VCaP (cell line): ENCODE data around the gene LRRFIP1.

ENCODE experiments used
- H3K27ac ChIP-seq: fragments of 450-650 bp; 2 replicates; pipeline ENCODE4 v1.5.1; 2017
- TF ChIP-seq, protein P1 (sequence below): fragments of 450-650 bp; conservative IDR thresholded peaks from 2 replicates; pipeline ENCODE4 v1.5.1; 2017; ENCODE audit warnings: mild to moderate bottlenecking, moderate library complexity

LRRFIP1 gene

DNA sequence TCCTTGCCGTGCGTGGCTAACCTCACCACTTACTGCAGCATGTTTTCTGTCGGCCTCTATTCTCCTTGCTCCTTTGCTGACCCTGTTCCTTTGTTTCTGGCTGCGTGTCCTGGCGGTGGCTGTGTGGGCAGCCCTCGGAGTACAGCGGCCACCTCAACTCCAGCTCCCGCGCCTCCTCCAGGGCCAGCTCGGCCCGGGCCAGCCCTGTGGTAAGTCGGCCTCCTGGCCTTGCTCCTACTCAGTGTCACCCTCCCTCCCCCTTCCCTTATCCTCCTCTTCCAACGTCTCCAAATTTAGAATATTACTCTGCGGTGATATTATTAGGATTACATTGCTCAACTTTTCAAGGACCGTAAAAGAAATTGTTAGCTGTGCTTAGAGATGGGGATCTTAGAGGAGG lies 111.7 kb downstream of the LRRFIP1 start:
- TF ChIP-seq, protein P1, sequence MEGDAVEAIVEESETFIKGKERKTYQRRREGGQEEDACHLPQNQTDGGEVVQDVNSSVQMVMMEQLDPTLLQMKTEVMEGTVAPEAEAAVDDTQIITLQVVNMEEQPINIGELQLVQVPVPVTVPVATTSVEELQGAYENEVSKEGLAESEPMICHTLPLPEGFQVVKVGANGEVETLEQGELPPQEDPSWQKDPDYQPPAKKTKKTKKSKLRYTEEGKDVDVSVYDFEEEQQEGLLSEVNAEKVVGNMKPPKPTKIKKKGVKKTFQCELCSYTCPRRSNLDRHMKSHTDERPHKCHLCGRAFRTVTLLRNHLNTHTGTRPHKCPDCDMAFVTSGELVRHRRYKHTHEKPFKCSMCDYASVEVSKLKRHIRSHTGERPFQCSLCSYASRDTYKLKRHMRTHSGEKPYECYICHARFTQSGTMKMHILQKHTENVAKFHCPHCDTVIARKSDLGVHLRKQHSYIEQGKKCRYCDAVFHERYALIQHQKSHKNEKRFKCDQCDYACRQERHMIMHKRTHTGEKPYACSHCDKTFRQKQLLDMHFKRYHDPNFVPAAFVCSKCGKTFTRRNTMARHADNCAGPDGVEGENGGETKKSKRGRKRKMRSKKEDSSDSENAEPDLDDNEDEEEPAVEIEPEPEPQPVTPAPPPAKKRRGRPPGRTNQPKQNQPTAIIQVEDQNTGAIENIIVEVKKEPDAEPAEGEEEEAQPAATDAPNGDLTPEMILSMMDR: no peak
- H3K27ac ChIP-seq: peak overlapping the region; percentile 100; the same call in 1 of the 2 replicates

DNA sequence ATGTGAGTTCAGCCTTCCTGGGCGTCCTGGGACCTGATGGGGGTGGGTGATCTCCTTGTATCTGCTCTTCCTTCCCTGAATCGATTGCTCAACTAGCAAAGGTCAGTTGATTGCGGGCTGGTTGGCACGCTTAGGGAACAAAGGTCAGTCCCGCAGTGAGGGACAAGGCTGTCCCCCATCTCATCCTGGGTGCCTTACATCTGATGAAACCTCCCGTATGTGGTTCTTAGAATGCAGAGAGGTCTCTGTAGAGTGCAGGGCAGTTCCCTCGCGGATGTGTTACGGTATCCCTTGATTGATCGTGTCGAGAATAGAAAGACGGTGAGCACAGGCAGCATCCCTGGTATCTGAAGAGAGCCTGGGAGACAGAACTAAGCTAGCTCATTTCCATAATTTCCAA lies 114.8 kb downstream of the LRRFIP1 start:
- TF ChIP-seq, protein P1: no peak

DNA sequence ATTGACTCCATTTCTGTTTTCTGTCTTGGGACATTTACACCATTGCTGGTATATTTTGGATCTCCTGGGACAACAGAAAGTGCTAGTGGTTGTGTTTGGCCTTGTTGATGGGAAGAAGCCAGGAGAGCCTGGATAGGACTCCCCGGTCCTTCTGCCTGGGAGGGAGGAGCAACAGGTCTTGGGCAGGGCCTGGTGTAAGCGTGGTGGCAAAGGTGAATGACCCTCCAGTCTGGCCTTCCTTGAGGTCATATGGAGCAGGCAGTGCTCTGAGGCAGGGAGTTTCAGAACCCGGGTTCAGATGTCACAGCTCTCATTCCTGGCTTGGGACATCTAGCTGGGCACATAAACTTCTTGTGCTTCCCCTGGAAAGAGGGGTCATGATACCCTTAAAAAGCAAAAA lies 115.2 kb downstream of the LRRFIP1 start:
- TF ChIP-seq, protein P1: no peak
- peak overlapping the region; percentile 78 for H3K27ac ChIP-seq

More for the DNA sequence above, 114.8 kb downstream of the LRRFIP1 start:
- H3K27ac ChIP-seq: peak overlapping the region; percentile 78

DNA sequence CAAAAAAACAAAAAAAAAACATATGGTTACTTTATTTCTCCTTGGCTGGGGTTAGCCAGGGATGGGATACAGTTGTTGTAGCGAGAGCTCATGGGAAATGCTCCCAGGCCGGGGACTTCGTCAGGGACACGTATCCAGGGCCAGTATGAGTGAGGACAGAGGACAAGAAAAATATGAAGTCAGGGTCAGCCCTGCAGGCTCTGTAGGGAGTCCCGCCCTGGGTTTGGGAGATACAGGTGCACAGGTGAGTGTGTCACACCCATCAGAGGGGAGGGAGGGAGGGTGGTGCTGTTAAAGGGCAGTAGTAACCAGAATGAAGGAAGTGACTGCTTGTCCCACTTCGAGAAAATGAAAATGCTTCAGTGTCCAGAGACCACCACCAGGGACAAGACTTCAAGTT lies 115.6 kb downstream of the LRRFIP1 start:
- H3K27ac ChIP-seq: peak overlapping the region; percentile 78
- TF ChIP-seq, protein P1: no peak

DNA sequence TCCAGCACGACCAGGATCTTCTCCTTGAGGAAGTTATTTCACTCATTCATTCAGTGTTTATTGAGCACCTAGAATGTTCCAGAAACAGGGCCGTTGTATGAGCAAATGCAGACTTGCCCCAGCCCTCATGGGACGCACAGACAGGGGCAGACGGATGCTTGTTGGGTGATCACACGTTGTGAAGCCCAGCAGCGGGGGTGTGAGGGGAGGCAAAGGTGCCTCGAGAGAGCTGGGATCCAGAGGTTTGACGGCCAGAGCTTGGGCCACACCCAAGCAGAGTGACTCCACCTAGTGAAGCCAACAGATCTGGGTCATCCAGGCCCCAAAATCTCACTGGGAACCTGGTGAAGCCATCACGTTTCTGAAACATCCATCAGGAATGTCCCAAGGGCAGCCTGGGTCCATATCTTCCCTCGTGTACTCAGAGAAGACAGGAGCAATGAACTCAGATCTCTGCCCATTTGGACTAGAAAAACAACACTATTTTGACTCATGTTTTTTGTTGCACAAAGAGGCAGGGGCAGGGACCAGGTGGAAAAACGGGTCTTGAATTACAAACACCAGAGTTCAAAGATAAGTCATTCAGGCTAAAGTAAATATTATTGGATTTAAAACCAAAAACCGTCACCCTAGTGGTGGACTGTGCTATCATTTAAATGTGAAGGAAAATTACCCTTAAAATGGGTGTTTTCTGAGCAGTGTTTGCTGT lies 116.3 kb downstream of the LRRFIP1 start:
- TF ChIP-seq, protein P1: no peak
- peak overlapping the region; percentile 78 for H3K27ac ChIP-seq

DNA sequence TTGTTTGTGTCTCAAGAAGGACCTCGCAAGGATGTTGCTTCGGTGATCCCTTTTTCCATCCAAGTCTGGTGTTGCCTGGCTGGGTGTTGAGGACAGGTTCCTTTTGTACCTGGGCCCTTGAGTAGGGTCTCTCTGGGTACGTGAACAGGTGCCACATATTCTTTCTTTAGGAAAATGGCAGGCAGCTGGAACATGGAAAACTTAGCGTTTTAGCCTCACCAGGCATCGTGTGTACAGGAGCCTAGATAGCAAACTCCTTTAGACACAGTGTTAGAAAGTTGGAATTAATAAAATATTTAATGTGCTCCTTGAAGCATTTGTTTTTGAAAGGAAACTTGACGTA lies 116.9 kb downstream of the LRRFIP1 start:
- peak overlapping the region; percentile 78 for H3K27ac ChIP-seq
- TF ChIP-seq, protein P1: no peak

DNA sequence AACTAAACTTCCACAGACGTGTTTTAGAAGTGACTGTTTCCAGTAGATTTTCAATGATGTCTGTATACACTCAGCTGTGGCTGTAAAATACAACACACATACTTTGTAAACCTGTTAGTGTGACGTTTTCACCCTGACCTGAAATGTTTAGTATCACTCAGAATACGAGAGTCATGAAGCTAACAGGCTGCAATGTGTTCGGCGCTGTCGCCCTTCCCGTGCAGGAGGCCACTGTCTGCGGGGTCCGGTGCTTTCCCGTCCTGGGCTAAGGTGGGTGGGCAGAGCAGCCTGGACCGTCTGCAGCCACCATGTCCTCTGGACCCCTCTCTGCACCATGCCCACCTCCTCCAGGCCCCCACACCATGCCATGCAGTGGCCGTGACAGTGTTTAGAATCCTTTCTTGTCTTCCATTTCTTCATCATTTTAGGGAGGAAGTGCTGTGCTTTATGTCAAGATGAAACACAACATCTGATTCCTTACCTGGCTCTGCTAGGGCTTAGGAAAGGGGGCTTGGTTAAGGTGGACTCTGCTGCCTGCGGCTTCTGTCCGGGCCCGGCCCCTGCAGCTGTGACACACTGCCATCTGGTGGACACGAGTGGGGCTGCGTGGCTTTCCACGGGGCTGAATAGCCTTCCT lies 117.3 kb downstream of the LRRFIP1 start:
- TF ChIP-seq, protein P1: peak; percentile 97
- peak overlapping the region; percentile 78 for H3K27ac ChIP-seq
